ENCODE results near the gene CCN5. TPM values are rescaled to one million over a fixed set of nuclear protein-coding genes. Genes with fewer than 3 reads are reported as not detected.
A peak's percentile ranks its signal among the peaks of the same experiment; 100 is the strongest.

The CCN5 gene
- total RNA-seq, 1 donor from 2014 or later = 112 TPM

DNA sequence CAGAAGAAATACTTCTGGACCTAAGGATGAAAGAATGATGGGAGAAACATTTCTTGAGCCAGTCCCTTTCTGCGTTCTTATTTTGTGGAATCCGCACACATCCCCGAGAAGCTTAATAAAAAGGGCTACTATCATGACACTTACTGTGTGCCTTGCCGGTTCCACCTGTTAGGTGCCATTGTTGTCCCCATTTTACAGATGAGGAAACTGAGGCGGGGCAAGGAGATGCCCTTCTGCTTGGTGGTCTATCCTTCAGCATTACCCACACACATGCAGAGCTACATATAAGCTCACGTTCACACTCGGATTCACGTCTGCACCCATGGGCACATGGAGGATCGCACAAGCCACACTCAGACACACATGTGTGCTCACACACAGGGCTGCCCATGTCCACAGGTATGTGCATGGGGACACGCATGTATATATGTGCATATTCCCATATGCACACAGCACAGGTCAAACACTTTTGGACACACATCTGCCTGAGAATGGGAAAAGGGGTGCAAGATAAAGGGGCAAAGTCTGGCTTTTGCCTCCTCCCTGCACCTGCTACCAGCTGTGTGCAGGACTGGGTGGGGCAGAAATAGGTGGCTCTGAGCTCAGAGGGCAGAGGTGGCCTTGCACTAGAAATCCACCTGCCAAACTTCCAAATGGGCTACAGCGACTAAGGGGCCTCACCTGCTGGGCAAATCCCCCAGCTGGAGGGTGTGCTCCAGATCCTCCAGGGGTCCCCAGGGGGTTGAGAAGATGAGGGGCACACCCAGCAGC is 33.2 kb upstream of the CCN5 start:
- intact Hi-C loops (cut with DNase I) = loop anchor here (10.0 kb wide), 1 partner anchor 183 kb away; no protein-coding TSS in a partner anchor
- TF ChIP-seq, protein P1, sequence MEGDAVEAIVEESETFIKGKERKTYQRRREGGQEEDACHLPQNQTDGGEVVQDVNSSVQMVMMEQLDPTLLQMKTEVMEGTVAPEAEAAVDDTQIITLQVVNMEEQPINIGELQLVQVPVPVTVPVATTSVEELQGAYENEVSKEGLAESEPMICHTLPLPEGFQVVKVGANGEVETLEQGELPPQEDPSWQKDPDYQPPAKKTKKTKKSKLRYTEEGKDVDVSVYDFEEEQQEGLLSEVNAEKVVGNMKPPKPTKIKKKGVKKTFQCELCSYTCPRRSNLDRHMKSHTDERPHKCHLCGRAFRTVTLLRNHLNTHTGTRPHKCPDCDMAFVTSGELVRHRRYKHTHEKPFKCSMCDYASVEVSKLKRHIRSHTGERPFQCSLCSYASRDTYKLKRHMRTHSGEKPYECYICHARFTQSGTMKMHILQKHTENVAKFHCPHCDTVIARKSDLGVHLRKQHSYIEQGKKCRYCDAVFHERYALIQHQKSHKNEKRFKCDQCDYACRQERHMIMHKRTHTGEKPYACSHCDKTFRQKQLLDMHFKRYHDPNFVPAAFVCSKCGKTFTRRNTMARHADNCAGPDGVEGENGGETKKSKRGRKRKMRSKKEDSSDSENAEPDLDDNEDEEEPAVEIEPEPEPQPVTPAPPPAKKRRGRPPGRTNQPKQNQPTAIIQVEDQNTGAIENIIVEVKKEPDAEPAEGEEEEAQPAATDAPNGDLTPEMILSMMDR (IDR thresholded peaks at IDR 0.05) = no peak
- no peak for ATAC-seq

DNA sequence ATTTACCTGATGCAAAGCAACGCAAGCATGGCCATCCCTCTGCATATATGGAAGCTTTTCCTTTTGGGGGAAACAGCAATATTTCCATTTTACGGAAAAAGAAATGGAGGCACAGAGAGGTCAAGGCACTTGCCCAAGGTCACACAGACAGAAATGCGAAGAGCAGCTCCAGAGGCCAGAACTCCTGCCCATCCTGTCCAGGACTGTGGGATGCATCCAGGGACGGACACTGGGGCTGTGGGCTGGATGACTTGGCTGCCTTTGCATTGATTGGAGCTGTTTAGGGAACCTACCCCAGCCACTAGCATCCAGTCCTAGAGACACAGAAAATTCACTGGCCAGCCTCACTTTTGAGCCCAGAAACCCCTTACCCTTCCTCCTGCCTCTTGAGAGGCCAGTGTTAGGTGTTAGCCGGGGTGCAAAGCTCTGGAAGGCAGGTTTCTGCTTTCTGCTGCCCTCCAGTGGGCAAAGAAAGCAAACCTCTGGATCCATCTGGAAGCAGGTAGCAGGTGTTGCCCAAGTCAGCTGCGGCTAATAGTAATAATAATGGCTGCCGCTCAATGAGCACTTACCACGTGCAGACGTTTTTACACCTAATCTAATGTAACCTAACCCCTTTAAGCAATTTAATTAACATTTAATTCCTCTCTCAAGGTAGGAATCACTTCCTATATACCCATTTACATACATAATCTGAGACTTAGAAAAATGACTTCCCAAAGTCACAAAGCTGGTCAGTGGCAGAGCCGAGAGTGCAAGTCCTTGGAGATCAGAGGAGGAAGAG is 31.7 kb upstream of the CCN5 start:
- TF ChIP-seq, protein P1 (IDR thresholded peaks at IDR 0.05) = peak; percentile 70
- H3K36me3 ChIP-seq = no peaks in the 10 kb centered on the region
- intact Hi-C loops (cut with DNase I) = loop anchor here (10.0 kb wide), 1 partner anchor 181 kb away; no protein-coding TSS in a partner anchor
- DNase-seq (no peak), ATAC-seq (peak; percentile 87)
- H3K27ac ChIP-seq = no peak overlapping the region
- H3K27me3 ChIP-seq = no peaks in the 10 kb centered on the region
- no peaks in the 10 kb centered on the region for H3K4me1 ChIP-seq
- no peak overlapping the region for H3K4me3 ChIP-seq
- H3K9me3 ChIP-seq = no peaks in the 10 kb centered on the region

More for the DNA sequence above, 33.2 kb upstream of the CCN5 start:
- no peaks in the 10 kb centered on the region for H3K9me3 ChIP-seq
- no peaks in the 10 kb centered on the region for H3K27me3 ChIP-seq
- no peak for DNase-seq
- H3K4me1 ChIP-seq = no peaks in the 10 kb centered on the region
- no peak overlapping the region for H3K4me3 ChIP-seq
- no peaks in the 10 kb centered on the region for H3K36me3 ChIP-seq
- no peak overlapping the region for H3K27ac ChIP-seq

DNA sequence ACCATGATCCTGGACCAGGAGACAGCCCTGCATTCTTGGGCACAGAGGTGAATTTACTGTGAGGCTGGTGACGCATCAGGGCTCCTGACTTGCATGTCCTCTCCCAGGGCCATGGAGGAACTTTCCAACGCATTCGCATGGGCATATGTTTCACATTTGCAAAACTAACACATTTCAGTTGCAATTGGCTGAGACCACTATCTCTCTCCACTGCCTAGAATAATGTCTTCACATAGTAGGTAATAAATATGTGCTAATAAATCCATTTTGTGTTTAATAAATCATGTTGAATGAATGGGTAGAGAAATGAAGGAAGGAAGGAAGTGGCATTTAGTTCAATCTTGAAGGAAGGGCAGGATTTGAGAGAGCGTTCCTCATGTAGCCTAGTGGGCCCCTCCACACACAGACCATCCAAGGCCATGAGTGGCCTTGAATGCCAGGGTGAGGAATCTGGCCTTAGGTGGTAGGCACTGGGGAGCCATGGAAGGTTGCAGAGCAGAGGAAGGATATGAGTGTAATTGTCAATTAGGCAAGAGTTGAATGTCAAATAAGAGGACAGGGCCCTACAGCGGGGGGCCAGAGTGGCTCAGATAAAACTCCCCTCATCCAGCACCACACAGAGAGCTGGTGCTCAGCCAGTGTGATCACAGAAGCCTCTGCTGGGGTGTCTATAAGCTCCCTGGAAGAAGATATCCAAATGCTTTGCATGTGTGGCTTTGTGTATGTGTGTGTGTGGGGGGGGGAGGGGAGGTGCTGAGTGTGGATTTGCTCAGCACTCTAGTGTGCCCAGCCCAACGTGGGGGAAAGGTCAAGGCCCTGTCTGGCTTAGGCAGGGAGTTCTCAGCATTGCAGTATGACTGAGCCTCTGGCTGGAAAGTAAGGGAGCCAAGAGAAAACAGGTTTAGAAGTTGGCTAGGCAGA is 30.9 kb upstream of the CCN5 start:
- no peak overlapping the region for H3K27ac ChIP-seq
- TF ChIP-seq, protein P1 (IDR thresholded peaks at IDR 0.05) = no peak
- H3K4me3 ChIP-seq = no peak overlapping the region
- no peak for DNase-seq
- H3K27me3 ChIP-seq = no peaks in the 10 kb centered on the region
- no peaks in the 10 kb centered on the region for H3K4me1 ChIP-seq
- no peaks in the 10 kb centered on the region for H3K9me3 ChIP-seq
- H3K36me3 ChIP-seq = no peaks in the 10 kb centered on the region
- intact Hi-C loops (cut with DNase I) = loop anchor here (10.0 kb wide), 1 partner anchor 180 kb away; no protein-coding TSS in a partner anchor
- ATAC-seq = peak; percentile 53

DNA sequence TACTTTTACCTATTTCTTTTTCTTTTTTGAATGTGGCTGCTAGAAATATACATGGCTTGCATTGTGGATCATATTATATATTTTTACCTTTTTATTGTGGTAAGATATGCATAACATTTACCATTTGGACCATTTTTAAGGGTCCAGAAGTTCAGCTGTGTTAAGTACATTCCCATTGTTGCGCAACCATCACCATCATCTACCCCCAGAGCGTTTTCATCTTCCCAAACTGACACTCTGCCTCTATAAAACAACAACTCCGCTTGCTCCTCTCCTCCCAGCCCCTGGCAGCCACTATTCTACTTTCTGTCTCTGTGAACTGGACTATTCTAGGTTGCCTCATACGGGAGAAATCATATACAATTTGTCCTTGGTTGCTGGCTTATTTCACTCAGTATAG is 28.2 kb upstream of the CCN5 start:
- H3K36me3 ChIP-seq = no peaks in the 10 kb centered on the region
- no peak overlapping the region for H3K4me3 ChIP-seq
- no peaks in the 10 kb centered on the region for H3K27me3 ChIP-seq
- H3K9me3 ChIP-seq = no peaks in the 10 kb centered on the region
- intact Hi-C loops (cut with DNase I) = loop anchor here (5.0 to 10.0 kb wide), 2 partner anchors 45 to 178 kb away; no protein-coding TSS in a partner anchor
- DNase-seq (no peak), ATAC-seq (no peak)
- peaks cover 2% of the 10 kb centered on the region for H3K4me1 ChIP-seq
- H3K27ac ChIP-seq = no peak overlapping the region
- TF ChIP-seq, protein P1 (IDR thresholded peaks at IDR 0.05) = no peak

DNA sequence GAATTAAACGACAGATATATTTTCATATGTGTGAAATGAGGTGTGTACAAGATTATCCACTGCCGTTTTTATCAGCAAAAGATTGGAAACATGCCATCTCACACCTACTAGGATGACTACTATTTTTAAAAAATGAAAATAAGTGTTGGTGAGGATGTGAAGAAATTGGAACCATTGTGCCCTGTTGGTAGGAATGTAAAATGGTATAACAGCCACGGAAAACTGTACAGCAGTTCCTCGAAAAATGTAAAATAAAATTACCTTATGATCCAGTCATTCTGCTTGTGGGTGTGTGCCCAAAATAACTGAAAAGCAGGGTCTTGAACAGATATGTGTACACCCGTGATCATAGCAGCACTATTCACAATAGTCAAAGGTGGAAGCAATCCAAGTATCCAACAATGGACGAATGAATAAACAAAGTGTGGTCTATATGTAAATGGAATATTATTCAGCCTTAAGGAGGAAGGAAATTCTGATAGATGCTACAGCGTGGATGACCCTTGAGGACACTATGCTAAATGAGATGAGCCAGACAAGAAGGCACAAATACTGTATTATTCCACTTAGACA is 27.0 kb upstream of the CCN5 start:
- DNase-seq (no peak), ATAC-seq (no peak)
- intact Hi-C loops (cut with DNase I) = loop anchor here (5.0 to 10.0 kb wide), 2 partner anchors 44 to 177 kb away; no protein-coding TSS in a partner anchor
- Histone ChIP-seq H3K4me1 (peaks cover 12% of the 10 kb centered on the region), H3K9me3 (no peaks in the 10 kb centered on the region), H3K27me3 (no peaks in the 10 kb centered on the region), H3K36me3 (no peaks in the 10 kb centered on the region), H3K27ac (no peak overlapping the region), H3K4me3 (no peak overlapping the region)
- TF ChIP-seq, protein P1 (IDR thresholded peaks at IDR 0.05) = no peak
